Measurements from ENCODE around the gene PEG3.

GRCh38 chr19:56869886-56870285, 29.4 kb upstream of the PEG3 start:
- TF ChIP-seq, protein P1, sequence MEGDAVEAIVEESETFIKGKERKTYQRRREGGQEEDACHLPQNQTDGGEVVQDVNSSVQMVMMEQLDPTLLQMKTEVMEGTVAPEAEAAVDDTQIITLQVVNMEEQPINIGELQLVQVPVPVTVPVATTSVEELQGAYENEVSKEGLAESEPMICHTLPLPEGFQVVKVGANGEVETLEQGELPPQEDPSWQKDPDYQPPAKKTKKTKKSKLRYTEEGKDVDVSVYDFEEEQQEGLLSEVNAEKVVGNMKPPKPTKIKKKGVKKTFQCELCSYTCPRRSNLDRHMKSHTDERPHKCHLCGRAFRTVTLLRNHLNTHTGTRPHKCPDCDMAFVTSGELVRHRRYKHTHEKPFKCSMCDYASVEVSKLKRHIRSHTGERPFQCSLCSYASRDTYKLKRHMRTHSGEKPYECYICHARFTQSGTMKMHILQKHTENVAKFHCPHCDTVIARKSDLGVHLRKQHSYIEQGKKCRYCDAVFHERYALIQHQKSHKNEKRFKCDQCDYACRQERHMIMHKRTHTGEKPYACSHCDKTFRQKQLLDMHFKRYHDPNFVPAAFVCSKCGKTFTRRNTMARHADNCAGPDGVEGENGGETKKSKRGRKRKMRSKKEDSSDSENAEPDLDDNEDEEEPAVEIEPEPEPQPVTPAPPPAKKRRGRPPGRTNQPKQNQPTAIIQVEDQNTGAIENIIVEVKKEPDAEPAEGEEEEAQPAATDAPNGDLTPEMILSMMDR (conservative IDR thresholded peaks at IDR 0.05; ENCODE audit: low read depth, low read length) = no peak
- TF ChIP-seq EZH2phosphoT487 (IDR thresholded peaks at IDR 0.05; ENCODE audit: borderline replicate concordance, low read length) = no peak
- no peak for TF ChIP-seq EZH2 (IDR thresholded peaks at IDR 0.05; ENCODE audit: low read length, unreplicated experiment)

Data from PC-3 (cell line).